Neural cell (in vitro differentiated cells): ENCODE measurements around the gene EXOC6B. TPM values are rescaled to one million over a fixed set of nuclear protein-coding genes. Genes with fewer than 3 reads are reported as not detected.

Source experiments
- H2AFZ ChIP-seq: fragments of 200-600, 300-800 bp; sonication (generic), shearing (Covaris generic); 2 replicates; pipeline ENCODE4 v1.6.0; 2014; ENCODE audit warnings: low read depth, mild to moderate bottlenecking, antibody characterized with exemption, low read length, moderate library complexity
- H3F3A ChIP-seq: fragments of 200-600 bp; shearing (Covaris generic); 2 replicates; pipeline ENCODE4 v1.6.1; 2016; ENCODE audit warnings: mild to moderate bottlenecking, moderate library complexity, mixed read lengths, antibody characterized with exemption, low read length; ENCODE audit not compliant: insufficient read depth, poor library complexity, severe bottlenecking
- H3K27ac ChIP-seq: fragments of 200-600, 300-800 bp; sonication (generic), shearing (Covaris generic); 2 replicates; pipeline ENCODE4 v1.5.1; 2014; ENCODE audit warnings: mild to moderate bottlenecking, low read length, moderate library complexity
- H3K27me3 ChIP-seq: fragments of 300-800, 200-600 bp; sonication (generic), shearing (Covaris generic); 2 replicates; pipeline ENCODE4 v1.6.0; 2014; ENCODE audit warnings: mild to moderate bottlenecking, low read depth, low read length, moderate library complexity; ENCODE audit not compliant: insufficient read depth
- H3K36me3 ChIP-seq: fragments of 300-800, 200-600 bp; sonication (generic), shearing (Covaris generic); 2 replicates; pipeline ENCODE4 v1.5.1; 2014; ENCODE audit warnings: mild to moderate bottlenecking, antibody characterized with exemption, low read length, moderate library complexity; ENCODE audit not compliant: insufficient read depth
- H3K4me2 ChIP-seq: fragments of 300-800, 200-600 bp; sonication (generic), shearing (Covaris generic); 2 replicates; pipeline ENCODE4 v1.6.0; 2014; ENCODE audit warnings: mild to moderate bottlenecking, low read length
- H3K4me3 ChIP-seq: fragments of 300-800, 200-600 bp; sonication (generic), shearing (Covaris generic); 2 replicates; pipeline ENCODE4 v1.5.1; 2014; ENCODE audit warnings: mild to moderate bottlenecking, low read length, moderate library complexity
- H3K79me2 ChIP-seq: fragments of 200-600 bp; shearing (Covaris generic); replicated peaks from 2 replicates; pipeline ENCODE4 v1.6.0; 2014; ENCODE audit warnings: mild to moderate bottlenecking, low read length, moderate library complexity; ENCODE audit not compliant: insufficient read depth
- H3K9ac ChIP-seq: fragments of 300-800, 200-600 bp; sonication (generic), shearing (Covaris generic); 2 replicates; pipeline ENCODE4 v1.6.1; 2016; ENCODE audit warnings: mild to moderate bottlenecking, low read length, mixed read lengths
- H3K9me2 ChIP-seq: fragments of 200-600 bp; shearing (Covaris generic); 2 replicates; pipeline ENCODE4 v1.6.1; 2016; ENCODE audit warnings: mild to moderate bottlenecking, low read length, mixed read lengths; ENCODE audit not compliant: insufficient read depth
- H3K9me3 ChIP-seq: fragments of 200-600, 300-800 bp; sonication (generic), shearing (Covaris generic); 2 replicates; pipeline ENCODE4 v1.6.1; 2016; ENCODE audit warnings: mild to moderate bottlenecking, mixed run types, low read length, moderate library complexity, mixed read lengths
- H4K20me1 ChIP-seq: fragments of 200-600 bp; shearing (Covaris generic); 2 replicates; pipeline ENCODE4 v1.6.1; 2016; ENCODE audit warnings: mild to moderate bottlenecking, mixed run types; ENCODE audit not compliant: insufficient read depth
- CTCF ChIP-seq: fragments of 450-650 bp; IDR thresholded peaks from 2 replicates; pipeline ENCODE4 v1.5.1; 2014; ENCODE audit warnings: antibody characterized with exemption, mild to moderate bottlenecking, moderate library complexity; ENCODE audit not compliant: poor library complexity, severe bottlenecking
- EP300 ChIP-seq: fragments of 450-650 bp; conservative IDR thresholded peaks from 2 replicates; pipeline ENCODE4 v1.6.1; 2014; ENCODE audit warnings: antibody characterized with exemption, mild to moderate bottlenecking, moderate library complexity; ENCODE audit not compliant: poor library complexity, severe bottlenecking
- EZH2 ChIP-seq: fragments of 200-600, 300-800 bp; shearing (Covaris generic), sonication (generic); IDR thresholded peaks from 2 replicates; pipeline ENCODE4 v1.6.1; 2014; ENCODE audit warnings: antibody characterized with exemption, low read length, borderline replicate concordance, mild to moderate bottlenecking; ENCODE audit not compliant: insufficient read depth, poor library complexity, severe bottlenecking
- MXI1 ChIP-seq: fragments of 450-650 bp; conservative IDR thresholded peaks from 2 replicates; pipeline ENCODE4 v1.6.1; 2014; ENCODE audit warnings: antibody characterized with exemption, mild to moderate bottlenecking; ENCODE audit not compliant: poor library complexity, severe bottlenecking
- POLR2AphosphoS5 ChIP-seq: IDR thresholded peaks from 2 replicates; pipeline ENCODE4 v1.6.1; 2012
- polyA plus RNA-seq: library from polyadenylated mRNA; depleted of rRNA; stranded (reverse); fragments of >200 nt; gene quantifications from 2 replicates; pipeline ENCODE4 v1.2.3, GENCODE V29; 2014

EXOC6B gene
- polyA plus RNA-seq, 1 donor from 2014 or later = 23.4 TPM

- no peaks in the 10 kb centered on the region for H4K20me1 ChIP-seq
- H3K9me2 ChIP-seq = no peaks in the 10 kb centered on the region
- no peaks in the 10 kb centered on the region for H3F3A ChIP-seq
- no peak overlapping the region for H3K9ac ChIP-seq
- no peaks in the 10 kb centered on the region for H3K79me2 ChIP-seq
- no peaks in the 10 kb centered on the region for H3K36me3 ChIP-seq
- H3K4me3 ChIP-seq = peak overlapping the region; percentile 66
- H3K9me3 ChIP-seq = no peaks in the 10 kb centered on the region
- no peak overlapping the region for H2AFZ ChIP-seq
- peak overlapping the region; percentile 79 for H3K4me2 ChIP-seq
- peak; percentile 83 for TF ChIP-seq EZH2
- no peak for TF ChIP-seq EP300
- peak; percentile 17 for TF ChIP-seq MXI1
- TF ChIP-seq CTCF = no peak
- H3K27me3 ChIP-seq = peaks cover 64% of the 10 kb centered on the region
- H3K27ac ChIP-seq = no peak overlapping the region
Measured at GRCh38 chr2:72149556-72150156, 676.2 kb downstream of the EXOC6B start.

GRCh38 chr2:72148837-72149555 is 676.8 kb downstream of the EXOC6B start:
- no peaks in the 10 kb centered on the region for H3K9me2 ChIP-seq
- TF ChIP-seq EZH2 = no peak
- TF ChIP-seq EP300 = no peak
- no peak for TF ChIP-seq CTCF
- TF ChIP-seq POLR2AphosphoS5 = no peak
- H4K20me1 ChIP-seq = no peaks in the 10 kb centered on the region
- H2AFZ ChIP-seq = no peak overlapping the region
- no peaks in the 10 kb centered on the region for H3F3A ChIP-seq
- no peaks in the 10 kb centered on the region for H3K9me3 ChIP-seq
- H3K27ac ChIP-seq = no peak overlapping the region
- no peaks in the 10 kb centered on the region for H3K79me2 ChIP-seq
- no peaks in the 10 kb centered on the region for H3K36me3 ChIP-seq
- peak overlapping the region; percentile 66 for H3K4me3 ChIP-seq
- H3K9ac ChIP-seq = no peak overlapping the region
- peaks cover 70% of the 10 kb centered on the region for H3K27me3 ChIP-seq
- H3K4me2 ChIP-seq = peak overlapping the region; percentile 79
